Thyroid gland (tissue), 4 donors: ENCODE data around the gene UBE2O.

ENCODE experiments used
- CTCF ChIP-seq, 6 experiments: fragments of 200-600 bp in 3 of 6; fragments of 450-650 bp in 3 of 6; sonication (generic) in 3 of 6; IDR thresholded peaks; one replicate each; pipeline ENCODE4 v1.5.1; 2016 to 2019; ENCODE audit warnings: antibody characterized with exemption in 6 of 6, mild to moderate bottlenecking in 2 of 6, inconsistent platforms in 1 of 6, moderate library complexity in 1 of 6
- POLR2A ChIP-seq, 2 donors: fragments of 450-650 bp; IDR thresholded peaks; one replicate each; pipeline ENCODE4 v1.6.1; 2017; ENCODE audit warnings: antibody characterized with exemption in 2 of 2, mild to moderate bottlenecking in 2 of 2, moderate library complexity in 1 of 2

DNA sequence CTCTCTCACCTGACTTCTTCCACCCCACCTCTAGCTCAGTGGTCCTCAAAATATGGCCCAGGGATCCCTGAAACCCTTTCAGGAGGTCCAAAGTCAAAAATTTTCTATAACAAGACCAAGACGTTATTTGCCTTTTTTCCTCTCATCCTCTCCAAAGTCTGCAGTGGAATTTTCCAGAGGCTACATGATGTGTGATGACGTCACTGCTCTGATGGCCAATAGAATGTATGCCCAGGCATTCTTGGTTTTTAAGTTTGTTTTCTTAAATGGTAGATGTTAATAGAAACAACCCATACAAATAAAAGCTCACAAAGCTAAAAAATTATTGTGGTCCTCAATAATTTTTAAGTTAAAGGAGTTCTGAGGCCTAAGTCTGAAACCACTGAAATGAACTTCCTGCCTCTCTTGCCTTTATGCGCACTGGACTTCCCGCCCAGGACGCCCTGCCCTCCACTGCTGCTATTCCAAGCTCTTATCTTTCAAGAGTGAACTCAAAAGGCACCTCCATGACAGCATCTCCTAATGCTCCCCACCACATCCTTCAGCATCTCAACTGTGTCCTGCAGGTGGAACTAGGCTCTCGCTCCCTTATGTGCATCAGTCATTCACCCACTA is 13.5 kb downstream of the UBE2O start:
- no peak for TF ChIP-seq CTCF (IDR thresholded peaks at IDR 0.05)
- TF ChIP-seq POLR2A (IDR thresholded peaks at IDR 0.05), result no peak
